ENCODE results near the gene SNX22.

DNA sequence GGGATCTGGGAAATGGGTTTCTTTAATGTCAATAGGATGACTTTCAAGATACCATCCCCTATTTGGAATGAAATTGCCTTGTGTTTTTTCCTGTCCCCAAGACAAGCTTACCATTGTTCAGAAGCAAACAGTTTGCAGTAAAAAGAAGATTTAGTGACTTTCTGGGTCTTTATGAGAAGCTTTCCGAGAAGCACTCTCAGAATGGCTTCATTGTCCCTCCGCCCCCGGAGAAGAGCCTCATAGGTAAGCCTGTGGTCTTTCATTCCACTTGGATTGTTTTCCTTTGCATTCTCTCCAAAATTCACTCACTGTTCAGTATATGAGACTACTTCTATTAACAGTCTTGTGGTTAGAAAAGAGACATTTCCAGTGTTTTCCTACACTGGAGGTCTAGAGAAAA is 25.6 kb upstream of the SNX22 start:
- no peak for TF ChIP-seq CTCF (IDR thresholded peaks at IDR 0.05)
- TF ChIP-seq POLR2A (IDR thresholded peaks at IDR 0.05), result no peak
